Activated CD4-positive, alpha-beta T cell treated with anti-CD3 and anti-CD28 coated beads, Interleukin-2, amount 10 ng/mL, durations not matched to agents 7 days and 5 days (primary cell): Measurements from ENCODE around the gene VPS4B. TPM values are rescaled to one million over a fixed set of nuclear protein-coding genes. Genes with fewer than 3 reads are reported as not detected.

Experiments used
- CTCF ChIA-PET: fragments of 350-600 bp; sonication (Branson Sonifier 250); formaldehyde crosslinking; loops from one replicate; lab custom pipeline; 2021; ENCODE audit warnings: antibody characterized with exemption; lab: Charles Lee
- POLR2A ChIA-PET: fragments of 350-600 bp; sonication (Branson Sonifier 250); formaldehyde crosslinking; loops from one replicate; lab custom pipeline; 2021; ENCODE audit warnings: antibody characterized with exemption; lab: Charles Lee
- DNase-seq: peaks from one replicate; pipeline ENCODE4 v3.0.0-alpha.2; 2020
- H3K27ac Mint-ChIP-seq: one replicate; pipeline ENCODE4 v1.8.0; 2021; ENCODE audit warnings: mild to moderate bottlenecking, moderate library complexity, mixed read lengths
- H3K27me3 Mint-ChIP-seq: one replicate; pipeline ENCODE4 v1.8.0; 2021; ENCODE audit warnings: mixed read lengths
- H3K36me3 Mint-ChIP-seq: one replicate; pipeline ENCODE4 v1.8.0; 2021; ENCODE audit warnings: low read depth, mixed read lengths
- H3K4me1 Mint-ChIP-seq: one replicate; pipeline ENCODE4 v1.8.0; 2021; ENCODE audit warnings: mixed read lengths
- H3K4me3 Mint-ChIP-seq: one replicate; pipeline ENCODE4 v1.8.0; 2021; ENCODE audit warnings: mild to moderate bottlenecking, moderate library complexity, mixed read lengths
- H3K9me3 Mint-ChIP-seq: one replicate; pipeline ENCODE4 v1.8.0; 2021; ENCODE audit warnings: mixed read lengths
- total RNA-seq, 2 experiments: library from RNA; stranded (reverse); gene quantifications; one replicate each; pipeline ENCODE4 v1.2.3, GENCODE V29; 2021

Gene VPS4B
- total RNA-seq, 2 experiments from 2014 or later, result 69.9 to 84.7 TPM

DNA sequence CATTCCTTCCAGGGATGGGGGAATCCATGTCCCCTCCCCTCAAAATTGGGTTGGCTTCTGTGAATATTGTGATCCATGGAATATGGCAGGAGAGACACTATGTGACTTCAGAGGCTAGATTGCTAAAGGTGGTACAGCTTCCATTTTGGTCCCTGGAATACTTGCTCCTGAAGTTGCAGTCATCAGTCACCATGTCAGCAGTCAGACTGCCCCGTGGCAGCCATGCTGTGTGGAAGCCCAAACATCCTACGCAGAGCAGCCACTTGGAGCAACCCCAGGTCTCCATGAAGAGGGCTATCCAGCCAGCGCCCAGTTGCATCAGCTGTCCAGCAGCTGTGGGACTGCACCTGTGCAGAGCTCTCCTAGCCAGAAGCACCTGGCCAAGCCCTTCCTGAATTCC, 39.4 kb downstream of the VPS4B start:
- Mint-ChIP-seq H3K36me3 (peaks cover 36% of the 10 kb centered on the region), H3K4me1 (peaks cover 21% of the 10 kb centered on the region), H3K27ac (no peak overlapping the region), H3K27me3 (no peaks in the 10 kb centered on the region), H3K4me3 (no peak overlapping the region), H3K9me3 (peaks cover 9% of the 10 kb centered on the region)
- DNase-seq, result no peak
- ChIA-PET CTCF (interaction anchor here (1.7 kb wide), 1 partner anchor 17 kb away, joined by 5 read pairs; no protein-coding TSS in a partner anchor), POLR2A (no interaction called here)

DNA sequence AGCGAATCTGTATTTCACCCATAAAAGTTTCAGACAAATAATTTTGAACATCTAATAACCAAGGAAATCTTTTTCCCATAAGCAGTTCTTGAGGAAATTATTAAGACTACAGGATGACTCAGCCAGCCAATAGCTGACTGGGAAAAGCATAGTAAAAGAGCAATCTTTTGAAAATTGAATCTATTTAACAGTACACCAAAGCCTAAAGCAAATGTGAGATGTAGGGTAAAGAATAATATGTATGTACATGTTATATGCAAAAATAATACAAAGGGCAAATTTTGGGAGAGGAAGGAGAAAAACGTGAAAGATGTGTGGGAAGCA, 42.7 kb downstream of the VPS4B start:
- CTCF ChIA-PET, result interaction anchor here (0.6 kb wide), 1 partner anchor 12 kb away, joined by 3 read pairs; no protein-coding TSS in a partner anchor
- no peaks in the 10 kb centered on the region for H3K27me3 Mint-ChIP-seq
- H3K4me1 Mint-ChIP-seq, result peaks cover 38% of the 10 kb centered on the region
- H3K27ac Mint-ChIP-seq, result peak overlapping the region; percentile 79
- no peak overlapping the region for H3K4me3 Mint-ChIP-seq
- peaks cover 22% of the 10 kb centered on the region for H3K9me3 Mint-ChIP-seq
- DNase-seq, result no peak
- POLR2A ChIA-PET, result no interaction called here
- peaks cover 29% of the 10 kb centered on the region for H3K36me3 Mint-ChIP-seq

GRCh38 chr18:63378919-63379638, 43.2 kb downstream of the VPS4B start:
- H3K4me1 Mint-ChIP-seq, result peaks cover 38% of the 10 kb centered on the region
- POLR2A ChIA-PET, result no interaction called here
- peaks cover 22% of the 10 kb centered on the region for H3K9me3 Mint-ChIP-seq

DNA sequence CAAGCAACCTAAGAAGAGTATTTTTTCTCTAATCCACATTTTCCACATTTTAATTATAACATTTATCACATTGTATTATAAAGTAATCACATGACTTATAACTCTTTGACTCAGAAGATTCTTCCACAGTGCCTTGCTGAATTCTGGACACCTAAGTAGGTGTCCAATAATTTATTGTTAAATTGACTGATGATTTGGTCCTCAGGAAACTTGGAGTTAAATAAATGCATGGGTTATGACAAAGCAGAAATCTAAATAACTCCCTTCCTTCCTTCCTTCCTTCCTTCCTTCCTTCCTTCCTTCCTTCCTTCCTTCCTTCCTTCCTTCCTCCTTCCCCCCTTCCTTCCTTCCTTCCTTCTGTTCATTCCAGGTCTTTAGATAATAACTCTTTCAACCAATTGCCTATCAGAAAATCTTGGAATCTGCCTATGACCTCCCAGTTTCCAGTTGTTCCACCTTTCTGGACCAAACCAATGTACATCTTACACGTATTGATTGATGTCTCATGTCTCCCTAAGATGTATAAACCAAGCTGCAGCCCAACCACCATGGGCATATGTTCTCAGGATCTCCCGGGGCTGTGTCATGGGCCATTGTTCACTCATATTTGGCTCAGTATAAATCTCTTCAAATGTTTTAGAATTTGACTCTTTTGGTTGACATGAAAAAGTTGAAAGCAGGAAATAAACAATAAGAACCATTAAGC, 44.8 kb downstream of the VPS4B start:
- Mint-ChIP-seq H3K9me3 (peaks cover 16% of the 10 kb centered on the region), H3K36me3 (peaks cover 12% of the 10 kb centered on the region), H3K27me3 (no peaks in the 10 kb centered on the region), H3K4me1 (peaks cover 38% of the 10 kb centered on the region), H3K4me3 (no peak overlapping the region), H3K27ac (no peak overlapping the region)
- CTCF ChIA-PET, result interaction anchor here (0.7 to 2.0 kb wide), 4 partner anchors 8 to 20 kb away, joined by 3 to 7 read pairs (median 3); no protein-coding TSS in a partner anchor
- POLR2A ChIA-PET, result no interaction called here
- DNase-seq, result no peak

More at GRCh38 chr18:63378919-63379638, 43.2 kb downstream of the VPS4B start:
- Mint-ChIP-seq H3K36me3 (peaks cover 27% of the 10 kb centered on the region), H3K27ac (peak overlapping the region; percentile 79), H3K27me3 (no peaks in the 10 kb centered on the region), H3K4me3 (peak overlapping the region; percentile 49)
- CTCF ChIA-PET, result interaction anchor here (0.6 kb wide), 1 partner anchor 11 kb away, joined by 3 read pairs; no protein-coding TSS in a partner anchor
- DNase-seq, result no peak

GRCh38 chr18:63376538-63376937, 45.7 kb downstream of the VPS4B start:
- peaks cover 8% of the 10 kb centered on the region for H3K36me3 Mint-ChIP-seq
- no peak for DNase-seq
- H3K4me1 Mint-ChIP-seq, result peaks cover 38% of the 10 kb centered on the region
- ChIA-PET POLR2A (no interaction called here), CTCF (interaction anchor here (1.0 to 2.0 kb wide), 2 partner anchors 12 to 18 kb away, joined by 3 to 7 read pairs; no protein-coding TSS in a partner anchor)
- no peak overlapping the region for H3K4me3 Mint-ChIP-seq
- no peaks in the 10 kb centered on the region for H3K27me3 Mint-ChIP-seq
- peaks cover 14% of the 10 kb centered on the region for H3K9me3 Mint-ChIP-seq
- no peak overlapping the region for H3K27ac Mint-ChIP-seq

DNA sequence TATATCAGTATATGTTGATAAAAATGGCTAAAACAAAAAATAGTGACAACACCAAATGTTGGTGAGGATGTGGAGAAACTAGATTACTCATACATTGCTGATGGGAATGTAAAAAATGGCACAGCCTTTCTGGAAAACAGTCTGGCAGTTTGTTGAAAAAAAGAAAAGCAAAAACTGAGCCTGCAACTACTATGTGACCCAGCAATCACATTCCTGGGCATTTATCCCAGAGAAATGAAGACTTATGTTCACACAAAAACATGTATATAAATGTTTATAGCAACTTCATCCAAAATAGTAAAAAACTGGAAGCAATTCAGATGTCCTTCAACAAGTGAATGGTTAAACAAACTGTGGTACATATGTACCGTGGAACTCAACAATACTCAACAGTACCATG, 47.7 kb downstream of the VPS4B start:
- CTCF ChIA-PET, result no interaction called here
- H3K27ac Mint-ChIP-seq, result no peak overlapping the region
- H3K36me3 Mint-ChIP-seq, result peaks cover 13% of the 10 kb centered on the region
- no peak for DNase-seq
- peaks cover 30% of the 10 kb centered on the region for H3K4me1 Mint-ChIP-seq
- POLR2A ChIA-PET, result no interaction called here
- no peaks in the 10 kb centered on the region for H3K27me3 Mint-ChIP-seq
- H3K4me3 Mint-ChIP-seq, result no peak overlapping the region
- peaks cover 20% of the 10 kb centered on the region for H3K9me3 Mint-ChIP-seq

- no peak for DNase-seq
- H3K4me1 Mint-ChIP-seq, result peaks cover 26% of the 10 kb centered on the region
- no peak overlapping the region for H3K4me3 Mint-ChIP-seq
- CTCF ChIA-PET, result interaction anchor here (1.1 kb wide), 1 partner anchor 9 kb away, joined by 3 read pairs; no protein-coding TSS in a partner anchor
- no peak overlapping the region for H3K27ac Mint-ChIP-seq
- peaks cover 25% of the 10 kb centered on the region for H3K36me3 Mint-ChIP-seq
- peaks cover 26% of the 10 kb centered on the region for H3K9me3 Mint-ChIP-seq
- no peaks in the 10 kb centered on the region for H3K27me3 Mint-ChIP-seq
- POLR2A ChIA-PET, result no interaction called here
Measured at GRCh38 chr18:63373161-63373560, 49.1 kb downstream of the VPS4B start.

GRCh38 chr18:63368611-63369010, 53.7 kb downstream of the VPS4B start:
- CTCF ChIA-PET, result interaction anchor here (1.4 kb wide), 1 partner anchor 9 kb away, joined by 3 read pairs; no protein-coding TSS in a partner anchor
- DNase-seq, result no peak
- H3K27ac Mint-ChIP-seq, result no peak overlapping the region
- peak overlapping the region; percentile 93 for H3K4me3 Mint-ChIP-seq
- peaks cover 39% of the 10 kb centered on the region for H3K4me1 Mint-ChIP-seq
- H3K27me3 Mint-ChIP-seq, result no peaks in the 10 kb centered on the region
- peaks cover 12% of the 10 kb centered on the region for H3K9me3 Mint-ChIP-seq
- peaks cover 25% of the 10 kb centered on the region for H3K36me3 Mint-ChIP-seq
- POLR2A ChIA-PET, result no interaction called here

DNA sequence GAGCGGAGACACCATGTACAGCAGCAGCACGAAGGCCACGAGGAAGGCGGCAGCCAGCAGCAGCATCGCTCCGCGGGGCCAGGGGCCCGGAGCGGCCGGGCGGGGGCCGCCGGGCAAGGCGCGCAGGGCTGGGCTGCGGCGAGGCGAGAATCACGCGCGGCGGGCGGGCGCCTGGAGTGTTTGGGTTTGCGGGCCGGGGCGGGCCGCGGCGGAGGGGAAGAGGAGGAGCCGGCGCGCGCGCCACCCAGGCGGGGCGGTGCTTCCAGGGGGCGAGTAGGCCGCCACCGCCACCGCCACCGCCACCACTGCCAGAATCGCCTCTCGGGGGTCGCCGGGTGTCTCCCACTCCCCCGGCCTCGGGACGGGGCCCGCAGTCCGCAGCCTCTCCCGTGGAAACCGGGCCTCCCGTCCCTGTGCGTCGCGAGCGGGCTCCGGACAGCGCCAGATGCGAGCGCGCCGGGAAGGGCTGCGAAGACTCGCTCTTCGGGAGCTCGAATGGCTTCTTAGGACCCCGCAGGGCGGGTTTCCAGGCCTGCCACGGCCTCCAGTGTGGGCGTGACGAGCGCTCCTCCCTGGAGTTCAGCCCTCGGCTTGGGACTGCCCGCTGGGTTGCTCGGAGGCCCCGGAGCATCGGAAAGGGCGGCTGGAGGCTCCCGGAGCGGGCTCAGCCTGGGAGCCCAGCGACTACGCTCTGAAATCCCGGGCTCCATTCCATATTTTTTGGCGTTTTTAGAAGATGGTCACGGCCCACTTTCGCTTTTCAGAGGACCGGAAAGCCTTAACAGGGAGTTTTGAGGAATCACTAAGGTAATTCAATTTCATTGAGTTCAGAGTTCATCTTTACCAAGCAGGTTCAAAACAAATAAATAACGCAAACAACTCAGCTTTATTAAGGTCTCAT, 55.0 kb downstream of the VPS4B start, which contains the start of gene KDSR:
Gene KDSR (minus strand): TSS at position 154 of the 901 bp plus-strand sequence. CDS start 88 bp downstream, at position 66.
- ChIA-PET CTCF (interaction anchor here (0.5 to 1.3 kb wide), 3 partner anchors 12 to 49 kb away, joined by 3 to 5 read pairs (median 4); no protein-coding TSS in a partner anchor), POLR2A (no interaction called here)
- peaks cover 12% of the 10 kb centered on the region for H3K9me3 Mint-ChIP-seq
- H3K27me3 Mint-ChIP-seq, result no peaks in the 10 kb centered on the region
- H3K27ac Mint-ChIP-seq, result peak within 1 kb of the TSS; percentile 88
- peak; percentile 84 for DNase-seq
- peaks cover 34% of the 10 kb centered on the region for H3K36me3 Mint-ChIP-seq
- H3K4me3 Mint-ChIP-seq, result peak within 1 kb of the TSS; percentile 93
- H3K4me1 Mint-ChIP-seq, result peaks cover 46% of the 10 kb centered on the region

DNA sequence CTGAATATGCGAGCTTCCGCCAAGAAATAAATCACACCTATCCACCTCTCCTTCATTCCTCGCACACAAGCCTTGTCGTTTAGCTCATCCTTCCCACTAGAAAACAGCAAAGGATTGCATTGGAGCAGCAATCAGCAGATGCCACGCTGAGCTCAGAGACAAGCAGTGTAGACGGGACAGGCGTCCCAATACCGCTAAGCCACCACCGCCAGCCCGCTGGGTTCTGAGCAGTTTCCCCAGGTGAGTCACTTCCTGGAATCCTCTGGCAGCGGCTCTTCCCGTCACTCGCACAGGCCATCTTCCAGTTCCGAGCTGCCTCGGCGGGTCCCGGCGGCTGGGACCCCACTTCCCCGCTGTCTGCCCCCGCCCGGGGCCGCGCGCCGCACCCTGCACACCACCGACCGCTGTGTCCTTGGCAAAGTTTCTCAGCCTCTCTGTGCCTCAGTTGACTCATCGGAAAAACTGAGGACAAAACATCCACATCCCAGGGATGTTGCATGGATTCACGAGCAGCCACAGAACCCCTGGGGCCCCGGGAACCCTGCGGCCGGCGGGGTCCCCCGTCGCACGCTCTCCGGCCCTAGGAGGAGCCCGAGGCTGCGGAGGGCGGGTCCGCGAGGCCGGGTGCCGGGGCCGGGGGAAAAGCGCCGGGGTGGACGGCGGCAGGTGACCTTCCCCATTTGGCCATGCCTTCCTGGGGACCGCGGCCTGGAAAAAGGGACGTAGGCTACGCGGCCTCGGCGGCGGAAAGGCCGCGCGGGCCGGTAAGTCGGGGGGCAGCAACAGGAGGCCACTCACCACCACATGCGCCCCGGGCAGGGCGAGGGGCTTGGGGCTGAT, 55.8 kb downstream of the VPS4B start:
- CTCF ChIA-PET, result interaction anchor here (0.9 to 1.3 kb wide), 6 partner anchors 12 to 73 kb away, joined by 3 to 5 read pairs (median 4); no protein-coding TSS in a partner anchor
- peak overlapping the region; percentile 93 for H3K4me3 Mint-ChIP-seq
- peaks cover 12% of the 10 kb centered on the region for H3K9me3 Mint-ChIP-seq
- peaks cover 39% of the 10 kb centered on the region for H3K36me3 Mint-ChIP-seq
- no peaks in the 10 kb centered on the region for H3K27me3 Mint-ChIP-seq
- peak; percentile 70 for DNase-seq
- POLR2A ChIA-PET, result no interaction called here
- peaks cover 49% of the 10 kb centered on the region for H3K4me1 Mint-ChIP-seq
- peak overlapping the region; percentile 86 for H3K27ac Mint-ChIP-seq

- H3K9me3 Mint-ChIP-seq, result peaks cover 12% of the 10 kb centered on the region
- peaks cover 49% of the 10 kb centered on the region for H3K4me1 Mint-ChIP-seq
- CTCF ChIA-PET, result interaction anchor here (0.7 to 1.2 kb wide), 6 partner anchors 11 to 74 kb away, joined by 3 to 5 read pairs (median 4); partner anchors contain the start of gene VPS4B
- peak; percentile 22 for DNase-seq
- no peaks in the 10 kb centered on the region for H3K27me3 Mint-ChIP-seq
- H3K36me3 Mint-ChIP-seq, result peaks cover 39% of the 10 kb centered on the region
- peak overlapping the region; percentile 93 for H3K4me3 Mint-ChIP-seq
- H3K27ac Mint-ChIP-seq, result peak overlapping the region; percentile 86
- POLR2A ChIA-PET, result no interaction called here
Measured at GRCh38 chr18:63365876-63366212, 56.4 kb downstream of the VPS4B start.
